Mucosa of descending colon (tissue), 3 donors: ENCODE results near the gene MACROH2A1. TPM values are rescaled to one million over a fixed set of nuclear protein-coding genes. Genes with fewer than 3 reads are reported as not detected.

Experiments
- ATAC-seq: fragments of 200-7000 bp; cut with Tn5 transposase; one replicate; pipeline ENCODE4 v1.9.1; 2020; ENCODE audit warnings: mild to moderate bottlenecking, moderate library complexity
- DNase-seq, 3 donors: peaks; one replicate each; pipeline ENCODE4 v3.0.0-alpha.2; 2020
- H3K36me3 ChIP-seq: fragments of 200-600 bp; one replicate; pipeline ENCODE4 v1.8.0; 2021; ENCODE audit warnings: low read depth, mild to moderate bottlenecking
- H3K4me1 ChIP-seq: fragments of 200-600 bp; one replicate; pipeline ENCODE4 v1.8.0; 2021; ENCODE audit warnings: low read depth, mild to moderate bottlenecking
- H3K4me3 ChIP-seq: fragments of 200-600 bp; one replicate; pipeline ENCODE4 v1.8.0; 2021; ENCODE audit warnings: mild to moderate bottlenecking
- H3K9me3 ChIP-seq: fragments of 200-600 bp; one replicate; pipeline ENCODE4 v1.8.0; 2021; ENCODE audit warnings: mild to moderate bottlenecking
- CTCF ChIP-seq: fragments of 200-600 bp; IDR thresholded peaks from one replicate; pipeline ENCODE4 v1.8.0; 2022; ENCODE audit warnings: antibody characterized with exemption, mild to moderate bottlenecking
- intact Hi-C, 2 donors: fragments of 100-400 bp; cut with DNase I in 1 of 2; cut with micrococcal nuclease in 1 of 2; formaldehyde crosslinking; loops; one replicate each; pipeline versions ENCODE4 v1.11.0 to v1.11.1; 2022; cut with DNase I, micrococcal nuclease
- total RNA-seq, 3 donors: library from RNA; stranded (reverse); fragmentation: NEBNext Ultra II Directional in 2 of 3; extraction: Animal tissue kit (Norgen Biotek cat#: 25700) in 2 of 3; gene quantifications; one replicate each; pipeline versions ENCODE4 v1.2.1 to v1.2.4, GENCODE V29; 2021 to 2023
- donor health status: DM: no; HTN: no; CAD: no; lungs with moderate emphysema.
- donor health status: DM: no; HTN: no; CAD: no.
- donor health status: DM: no; HTN: yes; CAD: no.

MACROH2A1 gene
- total RNA-seq, 3 donors from 2014 or later: 170 to 255 (median 243) TPM

GRCh38 chr5:135372654-135373381, 26.2 kb downstream of the MACROH2A1 start:
- Histone ChIP-seq H3K9me3 (no peaks in the 10 kb centered on the region), H3K4me3 (no peak overlapping the region), H3K4me1 (peaks cover 12% of the 10 kb centered on the region), H3K36me3 (no peaks in the 10 kb centered on the region)
- intact Hi-C loops: no loop called here
- DNase-seq (no peak), ATAC-seq (peak; percentile 10)
- TF ChIP-seq CTCF: no peak

GRCh38 chr5:135371622-135372232, 27.3 kb downstream of the MACROH2A1 start:
- no peak for TF ChIP-seq CTCF
- DNase-seq (no peak), ATAC-seq (peak; percentile 81)
- H3K4me1 ChIP-seq: peaks cover 12% of the 10 kb centered on the region
- H3K9me3 ChIP-seq: no peaks in the 10 kb centered on the region
- H3K36me3 ChIP-seq: no peaks in the 10 kb centered on the region
- intact Hi-C loops: no loop called here
- H3K4me3 ChIP-seq: no peak overlapping the region

- Histone ChIP-seq H3K4me1 (peaks cover 24% of the 10 kb centered on the region), H3K9me3 (no peaks in the 10 kb centered on the region), H3K4me3 (no peak overlapping the region), H3K36me3 (no peaks in the 10 kb centered on the region)
- DNase-seq (no peak), ATAC-seq (no peak)
- intact Hi-C loops: no loop called here
- TF ChIP-seq CTCF: no peak
Observed at GRCh38 chr5:135369952-135370351, 29.1 kb downstream of the MACROH2A1 start.

- intact Hi-C loops: no loop called here
- ATAC-seq (no peak), DNase-seq (no peak)
- peaks cover 5% of the 10 kb centered on the region for H3K36me3 ChIP-seq
- H3K4me3 ChIP-seq: no peak overlapping the region
- H3K4me1 ChIP-seq: peaks cover 32% of the 10 kb centered on the region
- H3K9me3 ChIP-seq: no peaks in the 10 kb centered on the region
- no peak for TF ChIP-seq CTCF
Observed at GRCh38 chr5:135367554-135367953, 31.5 kb downstream of the MACROH2A1 start.

- TF ChIP-seq CTCF: no peak
- intact Hi-C loops: no loop called here
Observed at GRCh38 chr5:135367076-135367475, 32.0 kb downstream of the MACROH2A1 start.

More at GRCh38 chr5:135367076-135367475, 32.0 kb downstream of the MACROH2A1 start:
- H3K9me3 ChIP-seq: no peaks in the 10 kb centered on the region
- ATAC-seq (no peak), DNase-seq (no peak)
- no peak overlapping the region for H3K4me3 ChIP-seq
- peaks cover 5% of the 10 kb centered on the region for H3K36me3 ChIP-seq
- H3K4me1 ChIP-seq: peaks cover 28% of the 10 kb centered on the region
